IMR-90 (cell line): ENCODE measurements around the gene CDX2. TPM values are rescaled to one million over a fixed set of nuclear protein-coding genes. Genes with fewer than 3 reads are reported as not detected.

ENCODE experiments used
- ATAC-seq: fragments of 200-7000 bp; cut with Tn5 transposase; 2 replicates; pipeline ENCODE4 v1.9.1; 2020; ENCODE audit warnings: low read depth, mild to moderate bottlenecking, moderate library complexity
- BruUV-seq: library from RNA; stranded (reverse); fragments of 400-500 nt; replicated peaks from 2 replicates; lab custom pipeline; 2021; lab: Mats Ljungman, UMichigan
- CTCF ChIA-PET: fragments of 300-600 bp; formaldehyde crosslinking; extraction: SDS; loops from one replicate; lab custom pipeline; 2021; ENCODE audit warnings: antibody characterized with exemption; lab: Yijun Ruan, JAX
- POLR2A ChIA-PET: fragments of 300-600 bp; sonication (Branson Sonifier 250); formaldehyde crosslinking; loops from one replicate; lab custom pipeline; 2022; ENCODE audit warnings: antibody characterized with exemption; ENCODE audit not compliant: unreplicated experiment; lab: Charles Lee
- DNase-seq: peaks from one replicate; pipeline ENCODE4 v3.0.0; 2013
- H2AFZ ChIP-seq: replicated peaks from 2 replicates; pipeline ENCODE3; 2013; ENCODE audit warnings: low read length, mild to moderate bottlenecking; ENCODE audit not compliant: poor library complexity
- H2AK5ac ChIP-seq: 2 replicates; pipeline ENCODE4 v1.6.1; 2013; ENCODE audit warnings: low read depth, low read length, inconsistent platforms
- H2AK9ac ChIP-seq: replicated peaks from 2 replicates; pipeline ENCODE3; 2013; ENCODE audit warnings: mild to moderate bottlenecking, low read depth, low read length, moderate library complexity; ENCODE audit not compliant: poor library complexity
- H2BK120ac ChIP-seq: 2 replicates; pipeline ENCODE4 v1.6.1; 2013; ENCODE audit warnings: low read depth, low read length, inconsistent platforms
- H2BK15ac ChIP-seq: 3 replicates; pipeline ENCODE4 v1.6.1; 2013; ENCODE audit warnings: low read depth, low read length, inconsistent platforms
- H2BK20ac ChIP-seq: 2 replicates; pipeline ENCODE4 v1.6.1; 2013; ENCODE audit warnings: low read depth, mild to moderate bottlenecking, inconsistent platforms, low read length, moderate library complexity
- H2BK5ac ChIP-seq: 2 replicates; pipeline ENCODE4 v1.6.1; 2013; ENCODE audit warnings: mild to moderate bottlenecking, low read depth, low read length, inconsistent platforms; ENCODE audit not compliant: poor library complexity, severe bottlenecking
- H3K14ac ChIP-seq: replicated peaks from 2 replicates; pipeline ENCODE4 v1.6.1; 2013; ENCODE audit warnings: low read depth, low read length, inconsistent platforms
- H3K18ac ChIP-seq: 2 replicates; pipeline ENCODE4 v1.6.1; 2013; ENCODE audit warnings: low read depth, low read length, control low read depth
- H3K23ac ChIP-seq: 2 replicates; pipeline ENCODE4 v1.6.1; 2013; ENCODE audit warnings: low read depth, low read length, inconsistent platforms
- H3K27ac ChIP-seq: 2 replicates; pipeline ENCODE4 v1.5.1; 2013; ENCODE audit warnings: mild to moderate bottlenecking, control low read depth, low read length; ENCODE audit not compliant: insufficient read depth
- H3K27me3 ChIP-seq: 2 replicates; pipeline ENCODE4 v1.6.1; 2013; ENCODE audit warnings: low read length; ENCODE audit not compliant: control insufficient read depth, insufficient read depth
- H3K36me3 ChIP-seq: 2 replicates; pipeline ENCODE4 v1.6.1; 2013; ENCODE audit warnings: low read length, mixed read lengths; ENCODE audit not compliant: control insufficient read depth, insufficient read depth
- H3K4ac ChIP-seq: 2 replicates; pipeline ENCODE4 v1.6.1; 2013; ENCODE audit warnings: low read depth, low read length, inconsistent platforms
- H3K4me1 ChIP-seq: 2 replicates; pipeline ENCODE4 v1.6.1; 2013; ENCODE audit warnings: low read length, mixed read lengths; ENCODE audit not compliant: control insufficient read depth, insufficient read depth
- H3K4me2 ChIP-seq: 2 replicates; pipeline ENCODE4 v1.6.1; 2013; ENCODE audit warnings: low read depth, mild to moderate bottlenecking, control low read depth, low read length, moderate library complexity
- H3K4me3 ChIP-seq: 2 replicates; pipeline ENCODE4 v1.5.1; 2013; ENCODE audit warnings: low read depth, mild to moderate bottlenecking, control low read depth, low read length, moderate library complexity; ENCODE audit not compliant: insufficient read depth
- H3K56ac ChIP-seq: 2 replicates; pipeline ENCODE4 v1.6.1; 2013; ENCODE audit warnings: low read length, inconsistent platforms; ENCODE audit not compliant: insufficient read depth; ENCODE audit errors: extremely low read depth
- H3K79me1 ChIP-seq, 2 experiments: 2 replicates each; pipeline ENCODE4 v1.6.1; 2013; ENCODE audit warnings: low read length in 2 of 2, inconsistent platforms in 1 of 2, low read depth in 1 of 2
- H3K9ac ChIP-seq: 2 replicates; pipeline ENCODE4 v1.6.1; 2013; ENCODE audit warnings: low read depth, low read length, control low read depth
- H3K9me1 ChIP-seq: 2 replicates; pipeline ENCODE4 v1.6.1; 2013; ENCODE audit warnings: low read length, inconsistent platforms; ENCODE audit not compliant: insufficient read depth
- H3K9me3 ChIP-seq: 2 replicates; pipeline ENCODE4 v1.6.1; 2013; ENCODE audit warnings: low read length; ENCODE audit not compliant: control insufficient read depth, insufficient read depth
- H4K20me1 ChIP-seq: 2 replicates; pipeline ENCODE4 v1.6.1; 2013; ENCODE audit warnings: low read length, inconsistent platforms; ENCODE audit not compliant: insufficient read depth
- H4K5ac ChIP-seq: 2 replicates; pipeline ENCODE4 v1.6.1; 2013; ENCODE audit warnings: mild to moderate bottlenecking, low read depth, low read length, control low read depth
- H4K8ac ChIP-seq, 2 experiments: 2 replicates each; pipeline ENCODE4 v1.6.1; 2013; ENCODE audit warnings: low read depth in 2 of 2, low read length in 2 of 2, control low read depth in 1 of 2, inconsistent platforms in 1 of 2
- H4K91ac ChIP-seq: 2 replicates; pipeline ENCODE4 v1.6.1; 2013; ENCODE audit warnings: low read depth, low read length, inconsistent platforms; ENCODE audit not compliant: insufficient read depth
- POLR2A ChIP-seq: IDR thresholded peaks from 2 replicates; pipeline ENCODE4 v1.6.1; 2012; ENCODE audit warnings: mild to moderate bottlenecking, low read depth, low read length
- RAD21 ChIP-seq: IDR thresholded peaks from 2 replicates; pipeline ENCODE4 v1.6.1; 2012; ENCODE audit warnings: low read length, improper control_type of control experiment
- RCOR1 ChIP-seq: IDR thresholded peaks from 2 replicates; pipeline ENCODE4 v1.6.1; 2012; ENCODE audit warnings: mild to moderate bottlenecking, low read length, improper control_type of control experiment; ENCODE audit not compliant: insufficient replicate concordance
- SMC3 ChIP-seq: fragments of 150-350 bp; IDR thresholded peaks from 2 replicates; pipeline ENCODE4 v1.6.1; 2016; ENCODE audit warnings: low read depth, mild to moderate bottlenecking, antibody characterized with exemption, low read length, moderate library complexity
- WGBS, 2 experiments: methylation state at CpG; one replicate each; pipeline versions ENCODE4 v1.1.5 to v1.1.7; 2013; ENCODE audit warnings: missing lambda C conversion rate in 2 of 2; ENCODE audit not compliant: insufficient read length in 1 of 2; ENCODE audit errors: extremely low coverage in 2 of 2; 5-methylcytosine and 5-hydroxymethylcytosine counted together
- dilution Hi-C: fragments of 300-500 bp; cut with HindIII; formaldehyde crosslinking; loops from one replicate; pipeline ENCODE4 v1.14.3; 2018; ENCODE audit warnings: low sequenced_read_pairs; ENCODE audit not compliant: unreplicated experiment
- in situ Hi-C: fragments of 300-500 bp; cut with MboI; formaldehyde crosslinking; loops from 3 replicates; pipeline ENCODE4 v1.14.3; 2019; ENCODE audit warnings: low sequenced_read_pairs, inconsistent platforms, mixed read lengths
- intact Hi-C: fragments of 100-400 bp; cut with micrococcal nuclease; formaldehyde crosslinking; loops from 2 replicates; pipeline ENCODE4 v1.10.0; 2022
- polyA plus RNA-seq, 3 experiments: library from polyadenylated mRNA; depleted of rRNA; stranded (reverse); fragments of >200 nt; gene quantifications; 2 replicates each; pipeline ENCODE4 v1.2.3, GENCODE V29; 2012; ENCODE audit warnings: low replicate concordance in 1 of 3
- total RNA-seq: library from RNA; depleted of rRNA; stranded (reverse); fragments of >200 nt; gene quantifications from 2 replicates; pipeline ENCODE4 v1.2.3, GENCODE V29; 2012

Gene CDX2
- total and polyA plus RNA-seq, 2 of the 4 experiments (the other 2 are of a cell fraction), result not detected

DNA sequence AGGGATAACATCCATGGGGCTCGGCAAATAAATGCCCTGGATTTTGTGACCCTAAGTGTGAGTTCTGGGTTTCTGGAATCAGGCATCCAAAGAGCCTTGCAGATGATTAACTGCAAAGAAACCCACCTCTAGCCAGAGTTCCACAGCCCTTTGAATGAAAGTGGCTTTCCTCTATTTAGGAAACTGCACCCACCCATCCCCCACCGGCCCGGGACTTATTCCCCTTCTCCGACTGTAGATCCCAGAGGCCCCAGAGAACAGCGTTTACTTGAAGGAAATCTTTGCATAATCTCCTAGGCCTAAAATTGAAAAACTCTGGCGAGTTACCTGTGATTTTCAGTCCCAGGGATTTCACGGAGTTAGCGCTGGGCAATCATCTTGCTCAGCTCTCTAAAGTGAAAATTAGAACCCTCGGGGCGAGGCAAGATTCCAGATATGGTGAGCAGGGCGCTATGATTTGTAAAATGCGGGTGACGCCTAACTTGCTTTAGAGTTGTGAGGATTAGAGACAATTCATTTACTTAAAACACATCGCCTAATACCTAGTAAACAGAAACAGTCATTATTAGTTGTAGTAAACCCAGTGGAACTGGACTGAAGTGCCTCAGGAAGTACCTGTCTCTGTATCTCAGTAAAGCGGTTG lies 10.0 kb upstream of the CDX2 start:
- in situ Hi-C loops (loop anchor here (25.0 kb wide), 1 partner anchor 442 kb away; no protein-coding TSS in a partner anchor), intact Hi-C loops (no loop called here), dilution Hi-C loops (no loop called here)
- peaks cover 89% of the 10 kb centered on the region for H3K27me3 ChIP-seq
- no peaks in the 10 kb centered on the region for H4K20me1 ChIP-seq
- H2BK5ac ChIP-seq, result no peak overlapping the region
- no peak overlapping the region for H3K4me3 ChIP-seq
- H4K5ac ChIP-seq, result no peak overlapping the region
- no peaks in the 10 kb centered on the region; the same call in 1 of the 2 replicates for H3K9me1 ChIP-seq
- no peak overlapping the region for H3K18ac ChIP-seq
- TF ChIP-seq RAD21, result no peak
- no peak for TF ChIP-seq POLR2A
- TF ChIP-seq RCOR1, result no peak
- TF ChIP-seq SMC3, result no peak
- CTCF ChIA-PET, result no interaction called here
- H2BK120ac ChIP-seq, result no peak overlapping the region
- H2AK9ac ChIP-seq, result no peak overlapping the region
- no peak overlapping the region for H3K14ac ChIP-seq
- no TSS peak for BruUV-seq
- no peak for DNase-seq
- POLR2A ChIA-PET, result no interaction called here
- H3K9me3 ChIP-seq, result no peaks in the 10 kb centered on the region; the same call in 1 of the 2 replicates
- WGBS, 2 experiments, result no CpG with 5 or more reads among the region's 15 CpGs
- H3K23ac ChIP-seq, result no peak overlapping the region
- H3K36me3 ChIP-seq, result no peaks in the 10 kb centered on the region
- no peak overlapping the region for H3K4ac ChIP-seq
- no peak overlapping the region for H3K27ac ChIP-seq
- H2BK15ac ChIP-seq, result no peak overlapping the region
- no peak overlapping the region for H3K9ac ChIP-seq
- H4K8ac ChIP-seq, result no peak overlapping the region
- H3K56ac ChIP-seq, result no peak overlapping the region
- H3K4me1 ChIP-seq, result no peaks in the 10 kb centered on the region; the same call in 1 of the 2 replicates
- no peaks in the 10 kb centered on the region for H3K79me1 ChIP-seq
- no peak overlapping the region for H2BK20ac ChIP-seq
- no peak overlapping the region for H2AFZ ChIP-seq
- ATAC-seq, result no peak
- H4K91ac ChIP-seq, result no peak overlapping the region
- no peak overlapping the region for H3K4me2 ChIP-seq
- H2AK5ac ChIP-seq, result no peak overlapping the region
